ENCODE measurements around the gene CCDC174.

The CCDC174 gene

GRCh38 chr3:14651440-14652251, at the start of gene CCDC174:
CCDC174 (plus strand) TSS chr3:14651762; CDS start chr3:14651837, 75 bp downstream.
- H3K36me3 ChIP-seq (ENCODE audit: control insufficient read depth, insufficient read depth, low read length): no peaks in the 10 kb centered on the region
- H3K4me2 ChIP-seq (ENCODE audit: low read length): peak within 1 kb of the TSS; percentile 95
- H3K4me3 ChIP-seq (ENCODE audit: low read depth, low read length): peak within 1 kb of the TSS; percentile 94
- H3K27ac ChIP-seq: peak within 1 kb of the TSS; percentile 78
- no peaks in the 10 kb centered on the region for H3K4me1 ChIP-seq
- H3K27me3 ChIP-seq (ENCODE audit: control insufficient read depth, insufficient read depth, low read length): no peaks in the 10 kb centered on the region
- peak within 1 kb of the TSS; percentile 97 for H2AFZ ChIP-seq
- H3K9ac ChIP-seq: peak within 1 kb of the TSS; percentile 73
- peaks cover 8% of the 10 kb centered on the region for H3K79me2 ChIP-seq
- TF ChIP-seq, protein P1, sequence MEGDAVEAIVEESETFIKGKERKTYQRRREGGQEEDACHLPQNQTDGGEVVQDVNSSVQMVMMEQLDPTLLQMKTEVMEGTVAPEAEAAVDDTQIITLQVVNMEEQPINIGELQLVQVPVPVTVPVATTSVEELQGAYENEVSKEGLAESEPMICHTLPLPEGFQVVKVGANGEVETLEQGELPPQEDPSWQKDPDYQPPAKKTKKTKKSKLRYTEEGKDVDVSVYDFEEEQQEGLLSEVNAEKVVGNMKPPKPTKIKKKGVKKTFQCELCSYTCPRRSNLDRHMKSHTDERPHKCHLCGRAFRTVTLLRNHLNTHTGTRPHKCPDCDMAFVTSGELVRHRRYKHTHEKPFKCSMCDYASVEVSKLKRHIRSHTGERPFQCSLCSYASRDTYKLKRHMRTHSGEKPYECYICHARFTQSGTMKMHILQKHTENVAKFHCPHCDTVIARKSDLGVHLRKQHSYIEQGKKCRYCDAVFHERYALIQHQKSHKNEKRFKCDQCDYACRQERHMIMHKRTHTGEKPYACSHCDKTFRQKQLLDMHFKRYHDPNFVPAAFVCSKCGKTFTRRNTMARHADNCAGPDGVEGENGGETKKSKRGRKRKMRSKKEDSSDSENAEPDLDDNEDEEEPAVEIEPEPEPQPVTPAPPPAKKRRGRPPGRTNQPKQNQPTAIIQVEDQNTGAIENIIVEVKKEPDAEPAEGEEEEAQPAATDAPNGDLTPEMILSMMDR (IDR thresholded peaks at IDR 0.05): peak; percentile 16
- no peaks in the 10 kb centered on the region for H3K9me3 ChIP-seq (ENCODE audit: control insufficient read depth, low read length)

DNA sequence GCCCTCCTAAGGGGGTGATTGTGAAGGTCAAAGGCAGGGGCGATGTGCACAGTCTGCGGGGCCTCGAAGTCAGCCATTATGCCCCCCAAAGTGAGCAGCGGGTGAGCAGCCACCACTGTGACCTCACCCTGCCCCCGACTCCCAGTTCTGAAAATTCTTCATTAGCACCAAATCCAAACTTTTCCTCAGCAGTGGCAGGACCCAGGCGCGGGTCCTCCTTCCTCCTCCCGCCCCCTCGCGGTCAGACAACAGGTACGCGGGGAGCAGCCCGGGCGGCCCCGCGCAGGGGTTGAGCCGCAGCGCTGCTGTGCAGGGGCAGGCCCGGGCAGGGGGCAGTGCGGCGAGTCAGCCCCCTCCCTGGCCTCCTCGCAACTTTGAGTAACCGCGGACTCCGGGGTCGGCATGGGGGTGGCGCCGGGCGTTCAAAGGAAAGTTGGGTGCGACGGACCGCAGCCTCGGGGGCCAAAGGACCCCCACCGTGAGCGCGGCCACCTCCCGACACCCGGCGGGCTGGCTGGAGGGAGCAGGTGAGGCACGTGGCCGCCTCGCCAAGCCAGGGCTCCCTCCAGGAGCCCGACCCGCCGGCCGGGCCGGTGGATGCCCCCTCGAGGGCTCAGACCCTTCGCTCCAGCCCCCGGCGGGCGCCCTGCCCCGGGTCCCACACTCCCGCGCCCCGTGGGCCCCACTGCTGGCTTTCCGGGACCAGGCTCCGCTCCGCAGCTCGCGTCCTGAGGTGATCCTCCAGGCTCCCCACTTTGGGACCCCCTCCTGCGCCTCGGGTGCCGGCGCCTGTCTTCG, 49.4 kb upstream of the CCDC174 start:
- TF ChIP-seq, protein P1 (IDR thresholded peaks at IDR 0.05): no peak
- Histone ChIP-seq H3K27me3 (ENCODE audit: control insufficient read depth, insufficient read depth, low read length) (no peaks in the 10 kb centered on the region), H2AFZ (peak overlapping the region; percentile 71), H3K9ac (no peak overlapping the region), H3K79me2 (no peaks in the 10 kb centered on the region), H3K4me2 (ENCODE audit: low read length) (peak overlapping the region; percentile 67), H3K27ac (no peak overlapping the region), H3K4me1 (no peaks in the 10 kb centered on the region), H3K36me3 (ENCODE audit: control insufficient read depth, insufficient read depth, low read length) (no peaks in the 10 kb centered on the region), H3K4me3 (ENCODE audit: low read depth, low read length) (peak overlapping the region; percentile 25), H3K9me3 (ENCODE audit: control insufficient read depth, low read length) (no peaks in the 10 kb centered on the region)

DNA sequence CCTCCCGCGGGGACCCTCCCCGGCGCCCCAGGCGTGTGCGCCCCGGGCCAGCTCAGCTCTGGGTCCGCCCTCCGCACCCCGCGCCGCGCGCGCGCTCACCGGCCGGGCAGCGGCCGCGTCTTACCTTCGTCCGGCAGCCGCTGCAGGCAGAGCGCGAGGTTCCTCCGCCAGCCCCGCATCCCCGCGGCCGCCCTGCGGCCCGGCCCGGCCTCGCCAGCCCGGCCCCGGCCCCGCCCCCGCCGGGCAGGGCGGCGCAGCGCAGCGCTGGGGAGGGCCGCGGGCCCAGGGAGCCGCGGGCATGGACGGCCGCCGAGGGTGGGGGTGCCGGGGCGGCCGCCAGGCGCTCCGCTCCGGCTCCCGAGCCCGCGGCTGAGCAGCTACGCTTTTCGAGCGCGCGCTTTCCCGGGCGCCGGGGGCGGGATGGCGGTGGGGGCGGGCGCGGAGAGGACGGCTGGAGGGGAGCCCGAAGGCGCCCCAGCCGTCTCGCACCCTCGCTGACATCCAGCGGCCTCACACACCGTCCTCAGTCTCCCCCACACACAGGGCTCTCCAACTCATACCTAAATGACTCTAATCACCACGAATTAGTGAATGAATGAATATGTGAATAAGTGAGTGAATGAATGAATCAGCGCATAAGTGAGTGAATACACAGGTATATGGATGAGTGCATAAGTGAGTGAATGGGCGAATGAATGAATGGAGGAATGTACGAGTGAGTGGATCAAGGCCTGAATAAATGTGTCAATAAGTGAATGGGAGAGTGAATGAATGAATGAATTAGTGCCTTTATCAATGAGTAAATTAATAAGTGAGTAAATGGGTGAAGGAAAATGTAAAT, 48.5 kb upstream of the CCDC174 start:
- H3K9me3 ChIP-seq (ENCODE audit: control insufficient read depth, low read length): no peaks in the 10 kb centered on the region
- TF ChIP-seq, protein P1 (IDR thresholded peaks at IDR 0.05): no peak
- H3K27ac ChIP-seq: no peak overlapping the region
- no peaks in the 10 kb centered on the region for H3K79me2 ChIP-seq
- H3K4me2 ChIP-seq (ENCODE audit: low read length): peak overlapping the region; percentile 67
- peak overlapping the region; percentile 71 for H2AFZ ChIP-seq
- peak overlapping the region; percentile 25 for H3K4me3 ChIP-seq (ENCODE audit: low read depth, low read length)
- H3K36me3 ChIP-seq (ENCODE audit: control insufficient read depth, insufficient read depth, low read length): no peaks in the 10 kb centered on the region
- no peaks in the 10 kb centered on the region for H3K4me1 ChIP-seq
- H3K9ac ChIP-seq: no peak overlapping the region
- no peaks in the 10 kb centered on the region for H3K27me3 ChIP-seq (ENCODE audit: control insufficient read depth, insufficient read depth, low read length)

DNA sequence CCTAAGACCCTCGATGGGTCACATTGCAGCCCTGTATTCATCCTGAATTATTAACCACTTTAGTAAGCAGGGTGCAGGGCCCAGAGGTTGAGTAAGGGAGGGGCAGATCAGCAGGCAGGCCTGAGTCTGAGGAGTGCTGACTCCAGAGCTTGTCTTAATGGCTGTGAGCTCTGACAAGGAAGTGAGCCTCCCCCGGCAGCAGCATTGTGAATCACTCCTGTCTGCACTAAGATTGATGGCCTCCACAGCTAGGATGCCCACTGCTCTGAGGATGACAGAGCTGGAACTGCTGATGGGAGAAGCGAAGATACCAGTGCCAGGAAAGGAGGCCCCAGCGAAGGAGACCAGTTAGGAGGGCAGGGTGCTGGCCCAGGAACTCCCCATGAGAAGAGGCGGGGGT, 46.5 kb upstream of the CCDC174 start:
- Histone ChIP-seq H3K4me1 (no peaks in the 10 kb centered on the region), H2AFZ (no peak overlapping the region), H3K4me3 (ENCODE audit: low read depth, low read length) (no peak overlapping the region), H3K27ac (no peak overlapping the region), H3K9me3 (ENCODE audit: control insufficient read depth, low read length) (no peaks in the 10 kb centered on the region), H3K79me2 (no peaks in the 10 kb centered on the region), H3K36me3 (ENCODE audit: control insufficient read depth, insufficient read depth, low read length) (no peaks in the 10 kb centered on the region), H3K9ac (no peak overlapping the region), H3K4me2 (ENCODE audit: low read length) (no peak overlapping the region), H3K27me3 (ENCODE audit: control insufficient read depth, insufficient read depth, low read length) (no peaks in the 10 kb centered on the region)
- TF ChIP-seq, protein P1 (IDR thresholded peaks at IDR 0.05): no peak
